ENCODE data around the gene VCAN. TPM values are rescaled to one million over a fixed set of nuclear protein-coding genes. Genes with fewer than 3 reads are reported as not detected.

VCAN gene
- total and polyA plus RNA-seq, 2 experiments from 2014 or later = 133 to 404 TPM

DNA sequence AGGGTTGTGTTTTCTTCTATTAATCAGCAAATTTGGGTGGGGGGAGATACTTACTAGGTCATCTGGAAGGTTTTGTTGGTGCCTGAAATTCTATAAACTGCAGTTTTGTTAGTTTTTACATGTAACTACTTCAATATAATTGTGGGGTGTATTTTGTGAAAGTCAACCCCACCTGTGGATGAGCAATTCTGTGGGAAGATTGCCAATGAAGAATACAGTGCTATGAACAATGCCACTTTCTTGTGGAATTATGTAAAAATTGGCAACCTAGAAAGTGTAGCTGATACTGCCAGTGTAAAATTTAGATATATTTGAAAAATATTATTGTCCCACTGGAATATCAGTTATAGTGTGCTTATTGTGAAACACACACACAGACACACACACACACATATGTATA, 80.7 kb downstream of the VCAN start:
- Histone ChIP-seq H3K27ac (ENCODE audit: low read depth) (peak overlapping the region; percentile 53; the same call in 1 of the 2 replicates), H3K9me2 (ENCODE audit: insufficient read depth) (no peaks in the 10 kb centered on the region), H4K20me1 (replicated peaks; ENCODE audit: insufficient read depth) (peaks cover 4% of the 10 kb centered on the region; the same call in 1 of the 2 replicates), H3F3A (replicated peaks; ENCODE audit: low read depth) (no peaks in the 10 kb centered on the region), H2AFZ (no peak overlapping the region), H3K4me1 (ENCODE audit: insufficient read depth) (no peaks in the 10 kb centered on the region), H3K27me3 (ENCODE audit: insufficient read depth) (no peaks in the 10 kb centered on the region), H3K36me3 (ENCODE audit: insufficient read depth) (peaks cover 67% of the 10 kb centered on the region; the same call in 1 of the 2 replicates), H3K4me3 (no peak overlapping the region), H3K4me2 (no peak overlapping the region), H3K79me2 (replicated peaks; ENCODE audit: insufficient read depth) (0 out of 2 replicates have a peak, but pooled peaks cover 3% of the 10 kb centered on the region)
- TF ChIP-seq, protein P1, sequence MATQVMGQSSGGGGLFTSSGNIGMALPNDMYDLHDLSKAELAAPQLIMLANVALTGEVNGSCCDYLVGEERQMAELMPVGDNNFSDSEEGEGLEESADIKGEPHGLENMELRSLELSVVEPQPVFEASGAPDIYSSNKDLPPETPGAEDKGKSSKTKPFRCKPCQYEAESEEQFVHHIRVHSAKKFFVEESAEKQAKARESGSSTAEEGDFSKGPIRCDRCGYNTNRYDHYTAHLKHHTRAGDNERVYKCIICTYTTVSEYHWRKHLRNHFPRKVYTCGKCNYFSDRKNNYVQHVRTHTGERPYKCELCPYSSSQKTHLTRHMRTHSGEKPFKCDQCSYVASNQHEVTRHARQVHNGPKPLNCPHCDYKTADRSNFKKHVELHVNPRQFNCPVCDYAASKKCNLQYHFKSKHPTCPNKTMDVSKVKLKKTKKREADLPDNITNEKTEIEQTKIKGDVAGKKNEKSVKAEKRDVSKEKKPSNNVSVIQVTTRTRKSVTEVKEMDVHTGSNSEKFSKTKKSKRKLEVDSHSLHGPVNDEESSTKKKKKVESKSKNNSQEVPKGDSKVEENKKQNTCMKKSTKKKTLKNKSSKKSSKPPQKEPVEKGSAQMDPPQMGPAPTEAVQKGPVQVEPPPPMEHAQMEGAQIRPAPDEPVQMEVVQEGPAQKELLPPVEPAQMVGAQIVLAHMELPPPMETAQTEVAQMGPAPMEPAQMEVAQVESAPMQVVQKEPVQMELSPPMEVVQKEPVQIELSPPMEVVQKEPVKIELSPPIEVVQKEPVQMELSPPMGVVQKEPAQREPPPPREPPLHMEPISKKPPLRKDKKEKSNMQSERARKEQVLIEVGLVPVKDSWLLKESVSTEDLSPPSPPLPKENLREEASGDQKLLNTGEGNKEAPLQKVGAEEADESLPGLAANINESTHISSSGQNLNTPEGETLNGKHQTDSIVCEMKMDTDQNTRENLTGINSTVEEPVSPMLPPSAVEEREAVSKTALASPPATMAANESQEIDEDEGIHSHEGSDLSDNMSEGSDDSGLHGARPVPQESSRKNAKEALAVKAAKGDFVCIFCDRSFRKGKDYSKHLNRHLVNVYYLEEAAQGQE (IDR thresholded peaks at IDR 0.05; ENCODE audit: unreplicated experiment) = no peak
- TF ChIP-seq ZNF114 (CRISPR knock-in tag; IDR thresholded peaks at IDR 0.05) (no peak), POLR2AphosphoS5 (IDR thresholded peaks at IDR 0.05; ENCODE audit: low read depth) (no peak), CREB1 (CRISPR knock-in tag; IDR thresholded peaks at IDR 0.05; ENCODE audit: low read depth) (no peak), STAT1 (IDR thresholded peaks at IDR 0.05; ENCODE audit: unreplicated experiment) (no peak), JUNB (IDR thresholded peaks at IDR 0.05; ENCODE audit: unreplicated experiment) (no peak), ZNF462 (CRISPR knock-in tag; IDR thresholded peaks at IDR 0.05) (no peak), EZH2 (IDR thresholded peaks at IDR 0.05; ENCODE audit: low read depth, unreplicated experiment) (no peak)
- TF ChIP-seq, protein P2, sequence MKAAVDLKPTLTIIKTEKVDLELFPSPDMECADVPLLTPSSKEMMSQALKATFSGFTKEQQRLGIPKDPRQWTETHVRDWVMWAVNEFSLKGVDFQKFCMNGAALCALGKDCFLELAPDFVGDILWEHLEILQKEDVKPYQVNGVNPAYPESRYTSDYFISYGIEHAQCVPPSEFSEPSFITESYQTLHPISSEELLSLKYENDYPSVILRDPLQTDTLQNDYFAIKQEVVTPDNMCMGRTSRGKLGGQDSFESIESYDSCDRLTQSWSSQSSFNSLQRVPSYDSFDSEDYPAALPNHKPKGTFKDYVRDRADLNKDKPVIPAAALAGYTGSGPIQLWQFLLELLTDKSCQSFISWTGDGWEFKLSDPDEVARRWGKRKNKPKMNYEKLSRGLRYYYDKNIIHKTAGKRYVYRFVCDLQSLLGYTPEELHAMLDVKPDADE (IDR thresholded peaks at IDR 0.05) = no peak
- no peaks in the 10 kb centered on the region for H3K27me3 Mint-ChIP-seq (ENCODE audit: insufficient read depth, low read depth, poor library complexity)
- DNase-seq (ENCODE audit: low spot score) (no peak), ATAC-seq (no peak)
- no peaks in the 10 kb centered on the region for H3K9me3 Mint-ChIP-seq
- H3K4me3 Mint-ChIP-seq = no peak overlapping the region
- peaks cover 79% of the 10 kb centered on the region for H3K36me3 Mint-ChIP-seq (ENCODE audit: low read depth)
- H3K27ac Mint-ChIP-seq = no peak overlapping the region
- H3K4me1 Mint-ChIP-seq = no peaks in the 10 kb centered on the region

Data from GM23338 (cell line).